Prostate gland (tissue), 2 donors: ENCODE measurements around the gene CLEC3B.

Source experiments
- POLR2A ChIP-seq: fragments of 450-650 bp; IDR thresholded peaks from one replicate; pipeline ENCODE4 v1.6.1; 2016; ENCODE audit warnings: antibody characterized with exemption, mild to moderate bottlenecking
- POLR2AphosphoS5 ChIP-seq: sonication (generic); formaldehyde crosslinking; IDR thresholded peaks from one replicate; pipeline ENCODE4 v1.6.1; 2017; ENCODE audit warnings: antibody characterized with exemption
- TF ChIP-seq, protein P1 (sequence below), 4 experiments: fragments of 200-600 bp in 2 of 4; fragments of 450-650 bp in 2 of 4; sonication (generic) in 2 of 4; IDR thresholded peaks; 1 replicate in 3 of 4; 2 replicates in 1 of 4; pipeline ENCODE4 v1.5.1; 2016 to 2019; ENCODE audit warnings: antibody characterized with exemption in 4 of 4, mild to moderate bottlenecking in 2 of 4, moderate library complexity in 2 of 4

DNA sequence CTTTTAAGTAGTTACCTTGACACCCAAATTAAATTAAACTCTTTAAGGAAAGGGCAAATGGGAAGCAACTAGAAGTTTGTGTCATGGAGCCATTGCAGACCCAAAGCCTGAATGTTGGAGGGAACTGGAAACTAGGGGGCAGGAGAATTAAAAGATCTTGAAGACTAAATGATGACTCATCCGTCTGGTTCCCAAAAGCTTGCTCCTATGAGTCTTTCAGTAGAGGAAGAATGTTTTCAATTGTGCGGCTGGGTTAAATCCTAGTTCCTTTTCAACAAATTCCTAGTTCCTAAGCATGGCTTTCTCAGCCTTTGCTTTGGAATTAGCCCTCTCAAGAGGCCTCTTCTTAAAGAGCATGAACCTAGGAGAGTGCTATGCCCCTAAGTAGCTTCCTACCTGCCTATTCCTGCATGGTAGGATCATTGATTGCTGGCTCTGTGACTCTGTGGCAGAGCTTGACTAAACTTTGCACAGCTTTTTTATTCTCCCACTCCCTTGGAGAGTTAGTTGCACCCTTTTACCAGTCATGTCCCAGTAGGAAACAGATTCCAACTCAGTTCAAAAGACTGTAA, 17.7 kb downstream of the CLEC3B start:
- TF ChIP-seq, protein P1, sequence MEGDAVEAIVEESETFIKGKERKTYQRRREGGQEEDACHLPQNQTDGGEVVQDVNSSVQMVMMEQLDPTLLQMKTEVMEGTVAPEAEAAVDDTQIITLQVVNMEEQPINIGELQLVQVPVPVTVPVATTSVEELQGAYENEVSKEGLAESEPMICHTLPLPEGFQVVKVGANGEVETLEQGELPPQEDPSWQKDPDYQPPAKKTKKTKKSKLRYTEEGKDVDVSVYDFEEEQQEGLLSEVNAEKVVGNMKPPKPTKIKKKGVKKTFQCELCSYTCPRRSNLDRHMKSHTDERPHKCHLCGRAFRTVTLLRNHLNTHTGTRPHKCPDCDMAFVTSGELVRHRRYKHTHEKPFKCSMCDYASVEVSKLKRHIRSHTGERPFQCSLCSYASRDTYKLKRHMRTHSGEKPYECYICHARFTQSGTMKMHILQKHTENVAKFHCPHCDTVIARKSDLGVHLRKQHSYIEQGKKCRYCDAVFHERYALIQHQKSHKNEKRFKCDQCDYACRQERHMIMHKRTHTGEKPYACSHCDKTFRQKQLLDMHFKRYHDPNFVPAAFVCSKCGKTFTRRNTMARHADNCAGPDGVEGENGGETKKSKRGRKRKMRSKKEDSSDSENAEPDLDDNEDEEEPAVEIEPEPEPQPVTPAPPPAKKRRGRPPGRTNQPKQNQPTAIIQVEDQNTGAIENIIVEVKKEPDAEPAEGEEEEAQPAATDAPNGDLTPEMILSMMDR (IDR thresholded peaks at IDR 0.05) = peak in 1 of 4 experiments; percentile 34
- TF ChIP-seq POLR2AphosphoS5 (no peak), POLR2A (no peak)
